K562 (cell line): ENCODE data around the gene DOCK3. TPM values are rescaled to one million over a fixed set of nuclear protein-coding genes. Genes with fewer than 3 reads are reported as not detected.
A peak's percentile ranks its signal among the peaks of the same experiment; 100 is the strongest.

Source experiments
- ATAC-seq: fragments of 200-7000 bp; cut with Tn5 transposase; 3 replicates; pipeline ENCODE4 v1.9.1; 2020; ENCODE audit warnings: moderate library complexity
- BruUV-seq: library from RNA; stranded (reverse); fragments of 400-500 nt; replicated peaks from 2 replicates; lab custom pipeline; 2021; lab: Mats Ljungman, UMichigan
- CTCF ChIA-PET: fragments of 300-600 bp; formaldehyde crosslinking; extraction: SDS; loops from one replicate; lab custom pipeline; 2021; ENCODE audit warnings: low intra/inter-chr PET ratio; lab: Yijun Ruan, JAX
- POLR2A ChIA-PET: fragments of 300-600, 350-650 bp; sonication (Branson Sonifier 250); formaldehyde crosslinking; extraction: SDS; loops from one replicate; lab custom pipeline; 2021; ENCODE audit warnings: antibody characterized with exemption, inconsistent platforms; lab: Yijun Ruan, JAX
- DNase-seq, 4 experiments: peaks; one replicate each; pipeline versions ENCODE4 v3.0.0 to v3.0.0-alpha.2; 2011 to 2018; ENCODE audit warnings: low spot score in 3 of 4, mixed read lengths in 3 of 4; ENCODE audit errors: extremely low read depth in 1 of 4
- FAIRE-seq: peaks from 2 replicates; lab custom pipeline; 2011; peaks lifted over from hg19 to GRCh38; lab: Jason Lieb, UNC
- H2AFZ ChIP-seq: 2 replicates; pipeline ENCODE4 v1.6.0; 2011; ENCODE audit warnings: low read depth, low read length, control low read depth, inconsistent platforms
- H3K27ac ChIP-seq: fragments of 200-600 bp; 3 replicates; pipeline ENCODE4 v1.8.0; 2011; ENCODE audit warnings: low read depth, mild to moderate bottlenecking, control low read depth, inconsistent platforms, low read length, moderate library complexity, mixed read lengths; ENCODE audit errors: extremely low read depth
- H3K27me3 ChIP-seq, 2 experiments: fragments of 300-600 bp in 1 of 2; 2 replicates in 1 of 2; 3 replicates in 1 of 2; pipeline versions ENCODE4 v1.6.0 to v1.8.0; 2011; ENCODE audit warnings: inconsistent platforms in 2 of 2, low read length in 2 of 2, mild to moderate bottlenecking in 1 of 2, mixed read lengths in 1 of 2, moderate library complexity in 1 of 2; ENCODE audit not compliant: control insufficient read depth in 2 of 2, insufficient read depth in 2 of 2
- H3K36me3 ChIP-seq: fragments of 300-600 bp; 3 replicates; pipeline ENCODE4 v1.8.0; 2011; ENCODE audit warnings: mild to moderate bottlenecking, low read length, inconsistent platforms; ENCODE audit not compliant: control insufficient read depth, insufficient read depth
- H3K4me1 ChIP-seq, 2 experiments: fragments of 200-600 bp in 1 of 2; replicated peaks in 1 of 2; 2 replicates in 1 of 2; 3 replicates in 1 of 2; pipeline versions ENCODE4 v1.5.1 to v1.8.0; 2011; ENCODE audit warnings: inconsistent platforms in 2 of 2, low read length in 2 of 2, mild to moderate bottlenecking in 1 of 2, mixed read lengths in 1 of 2, moderate library complexity in 1 of 2; ENCODE audit not compliant: control insufficient read depth in 2 of 2, insufficient read depth in 2 of 2
- H3K4me2 ChIP-seq: 2 replicates; pipeline ENCODE4 v1.6.1; 2011; ENCODE audit warnings: low read length, control low read depth, inconsistent platforms, mixed read lengths; ENCODE audit not compliant: insufficient read depth
- H3K4me3 ChIP-seq: fragments of 200-600 bp; sonication (generic), shearing (Covaris generic); 2 replicates; pipeline ENCODE4 v1.5.1; 2016; ENCODE audit warnings: control low read depth, inconsistent platforms
- H3K79me2 ChIP-seq: fragments of 200-600 bp; 3 replicates; pipeline ENCODE4 v1.8.0; 2011; ENCODE audit warnings: low read length, inconsistent platforms; ENCODE audit not compliant: control insufficient read depth, insufficient read depth
- H3K9ac ChIP-seq, 2 experiments: 2 replicates each; pipeline versions ENCODE4 v1.6.0 to v1.6.1; 2011; ENCODE audit warnings: low read depth in 2 of 2, low read length in 2 of 2, control low read depth in 1 of 2, inconsistent platforms in 1 of 2, mild to moderate bottlenecking in 1 of 2, mixed read lengths in 1 of 2; ENCODE audit not compliant: insufficient read depth in 1 of 2
- H3K9me1 ChIP-seq: one replicate; pipeline ENCODE4 v1.6.0; 2011; ENCODE audit warnings: inconsistent platforms, mild to moderate bottlenecking, low read length, moderate library complexity; ENCODE audit not compliant: control insufficient read depth, insufficient read depth
- H3K9me3 ChIP-seq: replicated peaks from 2 replicates; pipeline ENCODE4 v1.5.1; 2011; ENCODE audit warnings: low read depth, low read length, inconsistent platforms; ENCODE audit not compliant: control insufficient read depth, insufficient read depth
- H4K20me1 ChIP-seq: replicated peaks from 2 replicates; pipeline ENCODE4 v1.6.1; 2011; ENCODE audit warnings: low read length, inconsistent platforms, mixed read lengths; ENCODE audit not compliant: control insufficient read depth, insufficient read depth
- CREB1 ChIP-seq, 2 experiments: sonication (generic) in 1 of 2; formaldehyde crosslinking in 1 of 2; IDR thresholded peaks; 2 replicates each; pipeline versions ENCODE4 v1.6.1 to v1.8.0; 2012 to 2022; ENCODE audit warnings: inconsistent platforms in 1 of 2, mild to moderate bottlenecking in 1 of 2, missing genetic modification reagents in 1 of 2, moderate library complexity in 1 of 2
- TCF7 ChIP-seq: sonication (generic); IDR thresholded peaks from 2 replicates; pipeline ENCODE4 v1.6.1; 2016; ENCODE audit warnings: antibody characterized with exemption, borderline replicate concordance
- WGBS: fragments of 100-300 bp; shearing (Covaris generic); methylation state at CpG from one replicate; pipeline ENCODE4 v1.1.6; 2016; ENCODE audit warnings: low coverage, mixed read lengths; ENCODE audit not compliant: insufficient coverage; ENCODE audit errors: missing lambda C conversion rate; 5-methylcytosine and 5-hydroxymethylcytosine counted together
- in situ Hi-C: fragments of 300-500 bp; cut with MboI; formaldehyde crosslinking; loops from 4 replicates; pipeline ENCODE4 v1.15.0; 2018; ENCODE audit warnings: inconsistent platforms, mixed read lengths
- intact Hi-C: fragments of 100-400 bp; cut with micrococcal nuclease; formaldehyde crosslinking; loops from 2 replicates; pipeline ENCODE4 v1.14.2; 2022
- polyA plus RNA-seq, 8 experiments: library from polyadenylated mRNA; depleted of rRNA in 4 of 8; stranded (reverse) in 5 of 8; unstranded in 3 of 8; fragments of >200 nt; fragmentation: Nextera tagmentation in 2 of 8; fragmentation: Illumina TruSeq in 1 of 8; extraction: Ambion mirVana in 2 of 8; extraction: Trizol in 1 of 8; gene quantifications; 2 replicates each; pipeline versions ENCODE4 v1.2.1 to v1.2.3, GENCODE V29; 2011 to 2014; ENCODE audit warnings: inconsistent platforms in 1 of 8, missing spikeins in 1 of 8
- total RNA-seq, 7 experiments: library from RNA; depleted of rRNA in 6 of 7; stranded (reverse); fragments of >200 nt in 6 of 7; fragmentation: Illumina TruSeq in 2 of 7; extraction: Trizol in 2 of 7; gene quantifications; 2 replicates each; pipeline versions ENCODE4 v1.2.1 to v1.2.3, GENCODE V29; 2011 to 2021; ENCODE audit warnings: low replicate concordance in 1 of 7
- TF ChIP-seq, protein P1 (sequence below): fragments of 250-450 bp; sonication (Bioruptor Pico); IDR thresholded peaks from 2 replicates; pipeline ENCODE4 v1.9.0; 2021; ENCODE audit warnings: mild to moderate bottlenecking, inconsistent platforms
- TF ChIP-seq, protein P2 (sequence below), 3 experiments: IDR thresholded peaks in 2 of 3; conservative IDR thresholded peaks in 1 of 3; 2 replicates each; pipeline ENCODE4 v1.5.1; 2011 to 2012; ENCODE audit warnings: low read length in 3 of 3, mild to moderate bottlenecking in 3 of 3, control low read depth in 2 of 3, improper control_type of control experiment in 1 of 3, inconsistent platforms in 1 of 3, low read depth in 1 of 3, mixed read lengths in 1 of 3, moderate library complexity in 1 of 3; ENCODE audit not compliant: insufficient read depth in 2 of 3

DOCK3 gene
- total and polyA plus RNA-seq, 9 of the 15 experiments (the other 6 are each of a cell fraction or from before 2014, with no cell fraction given): under 0.01 to 0.03 (median 0.01) TPM; not detected in 4

DNA sequence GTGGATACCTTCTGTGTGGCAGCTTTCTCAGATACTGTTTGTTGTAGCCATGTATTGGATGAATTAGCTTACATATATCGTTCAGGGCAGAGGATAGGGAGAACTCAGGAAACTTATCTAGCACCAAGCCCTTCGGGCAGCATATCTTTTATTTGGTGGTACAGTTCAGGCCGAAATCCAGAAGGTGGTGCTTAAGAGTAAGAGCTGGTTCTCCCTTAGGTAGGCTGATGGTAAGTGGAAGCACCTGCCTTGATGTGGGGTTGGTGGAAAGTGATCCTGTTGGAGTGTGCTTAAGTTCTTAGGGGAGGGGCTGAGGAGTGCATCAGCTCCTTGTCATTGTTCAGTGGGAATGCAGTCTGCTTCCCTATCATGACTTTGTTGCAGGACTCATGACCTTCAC is 187.5 kb downstream of the DOCK3 start:
- H3K27me3 ChIP-seq: no peaks in the 10 kb centered on the region; a peak in 1 of 5 replicates
- POLR2A ChIA-PET: no interaction called here
- H3K4me2 ChIP-seq: no peak overlapping the region
- intact Hi-C loops: no loop called here
- H3K4me1 ChIP-seq: no peaks in the 10 kb centered on the region
- ATAC-seq (no peak), FAIRE-seq (no peak), DNase-seq (peak in 1 of 4 experiments; percentile 1)
- H3K27ac ChIP-seq: no peak overlapping the region
- H3K9me1 ChIP-seq: no peaks in the 10 kb centered on the region
- BruUV-seq: no TSS peak
- H3K79me2 ChIP-seq: no peaks in the 10 kb centered on the region
- in situ Hi-C loops: no loop called here
- H4K20me1 ChIP-seq: no peaks in the 10 kb centered on the region
- no peak overlapping the region for H2AFZ ChIP-seq
- no peak overlapping the region for H3K4me3 ChIP-seq
- H3K36me3 ChIP-seq: no peaks in the 10 kb centered on the region
- TF ChIP-seq, protein P1, sequence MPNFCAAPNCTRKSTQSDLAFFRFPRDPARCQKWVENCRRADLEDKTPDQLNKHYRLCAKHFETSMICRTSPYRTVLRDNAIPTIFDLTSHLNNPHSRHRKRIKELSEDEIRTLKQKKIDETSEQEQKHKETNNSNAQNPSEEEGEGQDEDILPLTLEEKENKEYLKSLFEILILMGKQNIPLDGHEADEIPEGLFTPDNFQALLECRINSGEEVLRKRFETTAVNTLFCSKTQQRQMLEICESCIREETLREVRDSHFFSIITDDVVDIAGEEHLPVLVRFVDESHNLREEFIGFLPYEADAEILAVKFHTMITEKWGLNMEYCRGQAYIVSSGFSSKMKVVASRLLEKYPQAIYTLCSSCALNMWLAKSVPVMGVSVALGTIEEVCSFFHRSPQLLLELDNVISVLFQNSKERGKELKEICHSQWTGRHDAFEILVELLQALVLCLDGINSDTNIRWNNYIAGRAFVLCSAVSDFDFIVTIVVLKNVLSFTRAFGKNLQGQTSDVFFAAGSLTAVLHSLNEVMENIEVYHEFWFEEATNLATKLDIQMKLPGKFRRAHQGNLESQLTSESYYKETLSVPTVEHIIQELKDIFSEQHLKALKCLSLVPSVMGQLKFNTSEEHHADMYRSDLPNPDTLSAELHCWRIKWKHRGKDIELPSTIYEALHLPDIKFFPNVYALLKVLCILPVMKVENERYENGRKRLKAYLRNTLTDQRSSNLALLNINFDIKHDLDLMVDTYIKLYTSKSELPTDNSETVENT (CRISPR knock-in tag): no peak
- TF ChIP-seq TCF7 (no peak), CREB1 (IDR thresholded peaks at IDR 0.05) (no peak), CREB1 (CRISPR knock-in tag; IDR thresholded peaks at IDR 0.05) (no peak)
- TF ChIP-seq, protein P2, sequence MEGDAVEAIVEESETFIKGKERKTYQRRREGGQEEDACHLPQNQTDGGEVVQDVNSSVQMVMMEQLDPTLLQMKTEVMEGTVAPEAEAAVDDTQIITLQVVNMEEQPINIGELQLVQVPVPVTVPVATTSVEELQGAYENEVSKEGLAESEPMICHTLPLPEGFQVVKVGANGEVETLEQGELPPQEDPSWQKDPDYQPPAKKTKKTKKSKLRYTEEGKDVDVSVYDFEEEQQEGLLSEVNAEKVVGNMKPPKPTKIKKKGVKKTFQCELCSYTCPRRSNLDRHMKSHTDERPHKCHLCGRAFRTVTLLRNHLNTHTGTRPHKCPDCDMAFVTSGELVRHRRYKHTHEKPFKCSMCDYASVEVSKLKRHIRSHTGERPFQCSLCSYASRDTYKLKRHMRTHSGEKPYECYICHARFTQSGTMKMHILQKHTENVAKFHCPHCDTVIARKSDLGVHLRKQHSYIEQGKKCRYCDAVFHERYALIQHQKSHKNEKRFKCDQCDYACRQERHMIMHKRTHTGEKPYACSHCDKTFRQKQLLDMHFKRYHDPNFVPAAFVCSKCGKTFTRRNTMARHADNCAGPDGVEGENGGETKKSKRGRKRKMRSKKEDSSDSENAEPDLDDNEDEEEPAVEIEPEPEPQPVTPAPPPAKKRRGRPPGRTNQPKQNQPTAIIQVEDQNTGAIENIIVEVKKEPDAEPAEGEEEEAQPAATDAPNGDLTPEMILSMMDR (IDR thresholded peaks at IDR 0.05 in 2 of 3, conservative IDR thresholded peaks at IDR 0.05 in 1 of 3; ENCODE audit: insufficient read depth in 2 of 3, low read depth in 1 of 3, low read length in 3 of 3): 0 out of 6 replicates have a peak, but pooled peaks of 2 of the 3 experiments have one; percentile 14 to 17
- CTCF ChIA-PET: no interaction called here
- H3K9ac ChIP-seq: no peak overlapping the region
- no peaks in the 10 kb centered on the region for H3K9me3 ChIP-seq
- 0% methylated on average over 3 of the region's 3 CpGs for WGBS
